Measurements from ENCODE around the gene MOK.

The MOK gene

DNA sequence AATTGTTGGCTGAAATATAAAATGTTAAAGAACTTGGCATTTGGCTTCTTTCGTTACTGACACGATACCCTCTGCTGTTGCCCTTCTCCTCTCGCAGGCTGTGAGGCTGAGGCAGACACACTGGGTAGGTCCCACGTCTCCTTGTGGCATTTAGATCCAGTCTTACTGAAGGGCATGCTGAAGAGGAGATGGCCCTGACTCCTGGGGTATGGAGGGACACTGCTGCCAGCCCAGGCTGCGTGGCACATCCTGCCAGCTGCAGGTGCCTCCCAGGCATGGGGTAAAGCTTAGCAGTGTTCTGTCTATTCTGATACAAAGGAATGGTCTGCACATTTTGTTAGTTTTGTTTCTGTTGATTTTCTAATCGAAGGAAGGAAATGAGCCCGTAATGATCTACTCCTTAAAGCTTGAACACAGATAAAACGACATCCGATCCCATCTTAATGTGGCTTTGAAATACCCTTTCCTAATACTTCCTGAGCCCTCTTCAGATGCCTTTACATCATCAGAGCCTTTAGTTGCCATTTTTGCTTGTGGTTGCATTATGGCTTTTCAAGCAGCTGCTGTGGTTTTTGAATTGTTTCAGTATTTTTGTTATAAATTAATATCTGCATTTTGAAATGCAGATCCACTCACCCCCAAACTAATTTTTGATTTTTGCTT is 104.1 kb downstream of the MOK start:
- peak in 3 of 6 experiments; percentile 2 to 22 (median 22) for DNase-seq

DNA sequence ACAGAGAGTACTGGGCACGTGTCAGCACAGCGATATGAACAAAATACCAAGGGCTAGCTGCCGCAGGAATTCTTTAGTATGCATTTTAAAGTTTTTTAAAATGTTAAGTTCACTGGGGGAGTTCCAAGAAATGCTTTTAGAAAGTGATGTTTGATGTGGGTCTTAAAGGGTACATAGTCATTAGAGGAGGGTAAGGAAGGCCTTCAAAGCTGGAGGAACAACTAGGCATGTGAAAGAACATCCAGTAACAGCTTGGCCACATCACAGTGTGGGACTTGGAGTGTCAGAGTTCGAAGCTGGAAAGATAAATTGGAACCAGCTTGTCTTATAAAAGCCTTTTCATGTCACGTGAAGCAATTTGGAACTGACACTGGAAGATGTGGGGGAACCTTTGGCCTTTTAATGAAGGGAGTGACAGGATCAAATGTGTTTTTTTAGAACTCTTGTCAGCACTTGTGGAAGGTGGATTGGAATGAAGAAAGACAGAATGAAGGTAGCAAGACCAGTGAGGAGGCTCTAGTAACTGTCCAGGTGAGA is 107.6 kb downstream of the MOK start:
- DNase-seq: no peak

DNA sequence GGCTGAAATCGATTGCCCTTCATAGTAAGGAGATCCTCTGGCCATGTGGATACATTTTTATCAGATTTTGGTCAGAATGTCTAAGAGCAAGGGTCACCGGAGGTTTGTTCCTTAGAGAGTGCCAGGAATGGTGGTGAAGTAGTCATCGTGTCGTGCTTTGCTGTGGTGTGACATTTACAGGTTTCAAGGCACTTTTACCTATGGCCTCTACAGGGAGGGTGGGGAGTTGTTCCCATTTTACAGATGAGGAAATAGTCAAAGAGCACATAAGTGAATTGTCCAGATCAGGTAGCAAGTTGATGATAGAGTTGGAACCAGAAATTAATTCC is 108.1 kb downstream of the MOK start:
- DNase-seq: no peak

DNA sequence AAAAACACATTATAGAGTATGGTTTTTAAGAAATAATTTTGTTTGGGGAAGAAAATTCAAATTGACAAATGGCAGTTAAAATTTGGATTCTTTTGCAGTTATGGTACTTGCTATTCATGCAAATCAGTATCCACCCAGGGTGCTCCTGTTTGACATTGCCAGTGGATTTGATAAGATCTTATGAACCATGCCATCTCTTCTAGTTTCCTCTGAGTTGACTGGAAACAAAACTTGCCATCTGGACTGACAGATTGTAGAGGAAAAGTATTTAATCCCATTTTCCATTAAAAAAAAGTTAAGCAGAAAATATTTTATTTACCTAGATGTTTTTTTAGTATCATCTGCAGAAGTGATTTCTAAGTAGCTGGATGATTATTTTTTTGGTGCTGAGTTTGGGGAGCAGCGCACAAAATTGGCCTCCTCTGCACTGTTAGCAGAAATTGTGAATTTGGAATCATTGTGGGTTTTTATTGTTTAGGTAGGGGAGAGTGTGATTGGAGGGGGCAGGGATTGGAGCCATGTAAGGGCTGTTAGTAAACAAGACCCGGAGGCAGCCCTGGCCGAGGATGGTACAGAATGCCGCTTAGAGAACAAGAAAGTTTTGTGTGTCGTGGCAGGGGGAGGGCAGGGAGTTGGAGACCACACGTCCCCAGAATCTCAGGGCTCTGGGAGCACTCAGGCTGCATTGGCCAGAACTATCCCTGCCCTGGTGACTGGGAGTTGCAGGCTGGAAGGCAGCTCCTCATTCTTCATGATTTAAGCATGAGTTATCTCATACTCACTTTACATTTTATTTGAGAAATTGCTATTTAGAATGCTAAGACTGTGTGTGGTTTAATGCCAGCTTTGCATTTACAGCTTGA is 108.7 kb downstream of the MOK start:
- DNase-seq: no peak

DNA sequence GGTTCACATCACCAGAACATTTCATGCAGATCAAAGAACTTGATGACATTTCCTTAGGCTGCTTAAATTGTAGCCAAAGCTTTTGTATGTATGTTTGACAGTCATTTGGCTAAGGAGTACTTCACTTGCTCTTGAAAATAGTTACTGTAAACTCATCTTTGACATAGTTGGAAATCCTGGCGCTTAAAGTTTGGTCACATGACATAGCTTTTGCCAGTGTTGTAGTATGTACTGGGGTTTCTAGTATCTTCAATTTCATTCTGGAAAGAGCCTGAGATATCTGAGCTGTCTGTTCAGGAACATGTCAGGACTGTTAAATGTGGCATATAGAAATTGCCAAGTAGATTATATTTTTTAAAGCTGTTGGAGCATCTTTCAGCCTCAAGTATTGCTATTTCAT is 109.5 kb downstream of the MOK start:
- no peak for DNase-seq

DNA sequence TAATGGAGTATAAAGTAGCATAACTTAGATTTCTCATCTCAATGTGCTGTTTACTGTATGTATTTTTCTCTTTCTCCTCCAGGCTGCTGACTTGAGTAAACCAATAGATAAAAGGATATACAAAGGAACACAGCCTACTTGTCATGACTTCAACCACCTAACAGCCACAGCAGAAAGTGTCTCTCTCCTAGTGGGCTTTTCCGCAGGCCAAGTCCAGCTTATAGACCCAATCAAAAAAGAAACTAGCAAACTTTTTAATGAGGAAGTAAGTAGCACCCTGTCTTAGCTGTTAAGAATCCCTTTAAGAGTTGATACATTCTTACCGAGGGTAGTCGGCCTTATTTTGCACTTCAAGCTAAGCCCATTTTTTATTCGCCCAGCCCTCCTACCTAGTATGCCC is 110.1 kb downstream of the MOK start:
- DNase-seq: no peak

DNA sequence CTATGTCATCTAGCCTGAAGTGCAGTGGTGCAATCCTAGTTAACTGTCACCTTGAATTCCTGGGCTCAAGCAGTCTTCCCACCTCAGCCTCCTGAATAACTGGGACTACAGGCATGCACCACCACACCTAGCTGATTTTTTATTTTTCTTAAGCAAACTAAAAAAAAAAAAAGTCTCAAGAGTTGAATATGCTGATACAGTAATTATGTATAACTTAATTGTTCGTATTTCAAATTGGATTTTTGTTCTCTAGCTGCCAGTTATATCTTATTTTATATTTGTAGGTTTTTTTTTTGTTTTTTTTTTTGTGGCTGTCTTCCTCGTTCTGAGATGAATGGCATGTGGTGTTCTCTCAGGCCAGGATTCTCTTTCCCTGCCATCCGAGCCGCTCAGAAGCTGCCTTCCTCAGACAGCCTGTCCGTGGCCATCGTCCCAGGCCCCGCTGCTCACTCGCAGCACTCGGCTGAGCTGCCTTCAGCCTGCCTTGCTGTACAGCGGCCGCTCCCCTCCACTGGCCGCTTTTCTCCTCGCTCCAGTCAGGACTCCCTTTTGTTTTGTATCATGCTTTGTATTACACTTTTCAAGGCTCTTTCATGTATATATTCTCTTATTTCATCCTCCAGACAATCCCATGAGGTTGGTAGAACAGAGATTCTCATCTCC is 112.0 kb downstream of the MOK start:
- DNase-seq: no peak

DNA sequence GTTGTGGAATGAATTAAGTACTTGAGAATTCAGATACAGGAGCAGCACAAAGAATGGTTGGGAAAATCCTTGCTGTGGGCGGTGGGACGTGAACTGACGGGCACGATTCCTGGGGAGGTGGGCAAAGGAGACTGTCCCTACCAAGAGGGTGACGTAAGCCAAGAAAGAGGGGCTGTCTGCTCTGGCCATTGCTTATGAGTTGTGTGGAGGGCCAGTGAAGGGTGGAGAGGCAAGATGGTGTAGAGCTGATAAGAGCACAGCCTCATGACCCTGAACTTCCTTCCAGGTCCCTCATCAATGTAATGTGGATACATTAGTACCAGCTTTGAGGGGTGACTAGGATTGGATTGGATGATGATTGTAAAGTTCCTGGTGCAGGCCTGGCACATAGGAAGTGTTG is 115.1 kb downstream of the MOK start:
- no peak for DNase-seq

DNA sequence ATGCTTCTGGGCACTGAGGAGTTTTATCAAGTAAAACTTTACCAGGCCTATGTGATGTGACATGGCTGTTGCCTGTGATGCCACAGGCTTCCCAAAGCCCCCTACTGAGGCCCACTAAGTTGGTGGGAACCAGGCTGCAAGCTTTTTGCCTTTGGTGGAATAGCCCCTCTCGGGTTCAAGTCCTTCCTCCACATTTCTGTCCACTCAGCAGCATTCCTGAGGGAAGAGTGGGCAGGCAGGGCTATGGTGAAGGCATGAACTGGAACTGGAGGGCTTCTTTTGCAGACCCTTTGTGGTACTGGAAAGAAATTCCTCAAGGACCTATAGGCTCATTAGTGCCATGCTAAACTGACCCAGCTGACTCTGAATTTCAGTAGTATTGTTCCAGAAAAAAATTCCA is 116.8 kb downstream of the MOK start:
- no peak for DNase-seq

DNA sequence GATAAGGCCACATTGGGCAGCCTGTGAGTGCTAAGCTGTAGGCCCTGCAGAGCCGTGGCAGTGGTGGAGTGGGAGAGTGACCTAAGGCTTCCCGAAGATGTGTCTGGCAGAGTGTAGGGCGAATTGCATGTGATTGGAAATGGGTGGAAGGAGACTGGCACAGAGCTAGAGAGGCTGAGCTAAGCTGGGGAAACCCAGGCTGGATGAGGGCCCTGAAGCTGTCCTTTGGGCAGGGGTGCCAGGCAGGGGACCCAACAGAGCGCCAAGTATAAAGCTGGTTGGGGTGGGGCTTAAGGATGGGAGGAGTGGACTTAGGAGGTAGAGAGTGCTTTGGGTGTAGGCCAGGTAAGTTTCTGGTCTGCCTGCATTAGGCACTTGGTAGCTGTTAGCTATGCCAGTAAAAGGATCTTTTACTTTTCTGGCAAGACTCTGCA is 117.4 kb downstream of the MOK start:
- no peak for DNase-seq

DNA sequence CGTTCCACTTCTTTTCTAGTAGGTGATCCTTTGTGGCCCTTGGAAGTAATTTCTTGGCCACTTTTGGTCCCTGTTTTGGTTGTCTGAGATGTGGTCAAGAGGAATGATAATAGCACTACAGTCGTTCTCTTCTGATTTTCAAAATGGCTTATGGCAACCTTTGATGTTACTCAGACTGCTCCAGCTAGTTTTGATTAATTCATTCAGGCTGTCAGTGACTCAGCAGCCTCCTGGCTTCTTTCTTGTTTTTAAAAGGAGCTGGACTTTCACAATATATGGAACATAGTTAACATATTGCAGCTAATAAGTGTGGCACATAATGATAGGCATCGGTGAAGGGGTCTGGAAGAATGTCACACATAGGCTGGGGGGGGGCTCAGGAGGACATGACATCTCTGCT is 117.9 kb downstream of the MOK start:
- DNase-seq: no peak

DNA sequence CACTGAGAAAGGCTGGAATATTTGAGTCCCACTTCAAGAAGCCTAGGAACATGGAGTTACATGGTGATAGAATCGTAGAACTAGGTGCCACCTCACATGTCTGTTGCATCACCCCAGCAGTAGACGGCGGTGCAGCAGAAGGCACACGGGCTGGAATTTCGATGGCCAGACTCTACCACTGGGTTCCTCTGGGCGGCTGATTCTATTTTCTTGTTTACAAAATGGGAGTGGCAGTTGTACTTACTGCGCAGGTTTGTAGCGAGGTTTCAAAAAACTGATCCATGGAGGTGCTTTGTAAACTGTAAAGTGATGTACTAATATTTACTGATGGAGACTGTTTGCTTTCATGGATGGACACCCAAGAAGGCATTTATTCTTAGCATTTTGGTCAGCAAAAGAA is 119.6 kb downstream of the MOK start:
- DNase-seq: no peak

DNA sequence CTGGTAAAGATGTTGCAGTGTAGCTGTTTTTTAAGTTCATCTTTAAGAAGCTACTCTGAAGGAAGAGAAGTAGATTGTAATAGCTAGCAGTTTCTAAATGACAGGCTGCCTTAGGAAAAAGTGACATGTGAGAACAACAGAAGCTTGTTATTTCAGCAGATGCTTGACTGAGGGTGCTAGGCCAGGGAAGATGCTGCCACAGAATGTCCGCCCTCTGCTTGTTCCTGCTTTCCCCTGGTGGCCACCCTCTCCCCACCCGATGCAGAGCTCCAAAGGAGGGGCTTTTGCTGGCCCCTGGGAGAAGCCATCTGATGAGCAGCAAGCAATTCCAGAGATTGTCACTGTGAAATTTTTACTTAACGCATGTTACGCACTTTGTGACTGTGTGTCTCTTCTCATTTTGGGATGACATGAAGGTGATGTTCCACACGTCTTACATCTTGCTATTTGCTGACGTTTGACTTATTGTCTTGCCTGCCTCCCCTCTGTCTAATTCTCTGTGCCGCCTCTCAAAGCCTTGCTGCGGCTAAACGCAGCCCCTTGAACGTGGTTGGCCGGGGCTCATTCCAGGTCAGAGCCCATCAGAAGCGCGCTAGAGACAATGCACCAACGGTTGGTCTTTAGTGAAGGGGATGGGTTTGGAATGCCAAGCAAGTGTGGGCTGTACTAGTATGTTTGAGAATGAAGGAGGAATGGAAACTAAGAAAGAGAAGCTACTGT is 120.5 kb downstream of the MOK start:
- DNase-seq: no peak

DNA sequence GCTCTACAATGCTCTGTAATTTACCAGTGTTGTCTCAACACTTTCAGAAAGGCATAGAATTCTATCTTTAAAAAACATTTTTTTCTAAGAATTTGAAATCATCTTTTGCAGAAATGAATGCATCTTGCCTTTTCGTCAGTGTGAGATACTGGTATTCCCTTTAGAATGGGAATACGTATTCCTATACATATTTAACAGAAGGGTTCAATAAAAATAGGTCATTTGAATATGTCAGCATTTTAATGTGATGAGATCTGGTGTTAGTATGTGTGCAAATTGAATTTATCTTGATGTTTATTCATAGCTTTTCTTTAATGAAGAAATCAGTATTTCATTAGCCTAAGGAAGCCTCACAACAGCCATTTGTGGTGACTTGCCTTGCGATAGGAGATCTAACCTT is 121.1 kb downstream of the MOK start:
- no peak for DNase-seq

DNA sequence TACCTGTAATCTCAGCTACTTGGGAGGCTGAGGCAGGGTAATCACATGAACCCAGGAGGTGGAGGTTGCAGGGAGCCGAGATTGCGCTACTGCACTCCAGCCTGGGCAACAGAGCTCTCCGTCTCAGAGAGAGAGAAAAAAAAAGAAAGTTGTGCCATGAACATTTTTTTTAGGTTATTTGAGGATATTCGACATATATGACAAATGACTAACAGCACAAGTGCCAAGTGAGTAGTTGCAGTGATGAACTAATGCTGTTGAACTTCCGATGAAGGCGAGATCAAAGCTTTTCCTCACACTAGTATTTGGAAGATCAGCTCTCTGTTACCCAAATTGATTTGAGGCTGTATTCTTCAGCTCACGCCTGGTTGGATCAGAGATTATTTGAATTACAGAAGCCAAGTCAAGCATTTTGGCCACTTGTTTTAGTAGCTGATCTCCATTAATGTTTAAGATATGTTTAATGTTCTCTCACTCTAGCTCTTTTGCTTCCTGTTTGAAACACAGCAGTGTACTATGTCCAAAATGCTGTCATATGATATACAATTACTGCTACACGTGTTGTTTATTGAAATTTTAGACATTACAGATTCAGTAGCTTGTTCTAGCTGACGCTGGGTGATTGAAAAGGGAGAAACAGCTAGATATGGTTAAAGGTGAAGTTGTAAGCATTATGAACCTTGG is 121.9 kb downstream of the MOK start:
- DNase-seq: no peak

DNA sequence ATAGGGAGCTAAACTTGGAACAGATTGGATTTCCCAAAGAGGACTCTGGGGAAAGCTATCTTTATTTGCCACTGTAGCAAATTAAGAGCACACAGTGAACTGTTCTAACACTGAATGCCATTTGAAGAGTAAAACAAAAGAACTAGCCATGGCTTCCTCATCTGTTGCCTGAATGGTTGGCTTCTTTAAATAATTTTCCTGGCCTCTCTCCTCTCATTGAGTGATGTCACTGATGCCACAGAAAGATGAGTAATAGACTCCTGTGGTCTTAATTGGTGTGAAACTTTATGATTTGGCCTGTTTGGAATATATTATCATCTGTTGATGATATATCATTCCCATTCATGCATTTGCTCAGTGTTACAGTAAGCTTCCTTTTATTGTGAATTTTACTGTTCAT is 122.8 kb downstream of the MOK start:
- DNase-seq: no peak

DNA sequence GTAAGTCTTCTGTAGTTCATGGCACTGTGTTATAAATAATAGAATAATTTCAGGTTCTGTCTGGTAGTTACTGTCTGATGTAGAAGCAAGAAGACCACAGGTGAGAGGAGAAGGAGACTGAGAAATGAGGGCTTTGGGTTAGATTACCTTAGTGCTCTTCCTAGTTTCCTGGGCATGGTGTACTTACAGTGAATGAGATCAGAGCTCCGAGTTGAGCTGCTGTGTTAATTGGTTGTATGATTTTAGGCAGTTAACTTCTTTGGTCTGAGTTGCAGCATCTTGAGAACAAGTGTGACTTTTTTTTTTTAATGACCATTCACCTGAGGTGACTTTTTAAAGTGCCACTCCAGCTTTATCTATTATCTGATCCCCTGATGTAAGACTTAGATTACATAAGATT is 123.8 kb downstream of the MOK start:
- no peak for DNase-seq

DNA sequence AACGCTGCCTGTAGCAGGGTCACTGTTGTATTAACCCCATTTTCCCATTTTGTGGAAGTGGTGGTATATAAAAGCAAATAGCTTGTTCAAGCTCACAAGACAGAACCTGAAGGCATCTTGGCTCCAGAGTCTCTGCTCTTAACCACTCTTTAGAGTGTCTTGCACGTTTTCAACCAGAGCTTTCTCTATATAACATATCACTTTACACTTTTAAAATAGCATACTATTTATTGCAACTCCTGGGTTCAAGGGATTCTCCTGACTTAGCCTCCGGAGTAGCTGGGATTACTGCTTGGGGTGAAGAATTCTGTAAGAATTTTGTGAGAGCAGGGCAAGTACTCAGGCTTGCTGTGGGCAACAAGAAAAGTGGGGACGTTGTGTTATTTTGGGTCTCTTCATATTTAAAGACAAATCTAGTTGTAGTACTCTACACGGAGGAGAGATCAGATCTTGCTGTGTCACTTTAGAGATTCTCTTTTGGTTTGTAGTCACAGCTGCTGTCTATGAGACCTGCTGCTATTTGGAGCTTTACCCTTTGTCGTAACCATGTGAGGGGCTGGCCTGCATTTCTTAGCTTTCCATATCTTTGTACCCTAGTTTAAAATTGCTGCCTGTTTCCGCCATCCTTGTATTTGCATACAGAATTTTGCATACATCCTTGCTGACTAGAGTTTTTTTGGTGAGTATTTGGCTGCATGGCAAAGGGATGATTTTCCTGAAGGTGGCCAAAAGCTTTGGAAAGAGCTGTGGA is 124.5 kb downstream of the MOK start:
- no peak for DNase-seq
